Lower leg skin (tissue), 4 donors: ENCODE data around the gene CD46. TPM values are rescaled to one million over a fixed set of nuclear protein-coding genes. Genes with fewer than 3 reads are reported as not detected.

Source experiments
- DNase-seq, 2 donors: peaks; one replicate each; pipeline ENCODE4 v3.0.0-alpha.2; 2019; ENCODE audit warnings: low spot score in 2 of 2
- H3K4me3 ChIP-seq: fragments of 200-600 bp; sonication (generic); 2 replicates; pipeline ENCODE4 v1.5.1; 2017; ENCODE audit warnings: mild to moderate bottlenecking, low read depth; ENCODE audit not compliant: poor library complexity, severe bottlenecking
- CTCF ChIP-seq, 3 donors: fragments of 450-650 bp; IDR thresholded peaks; one replicate each; pipeline ENCODE4 v1.5.1; 2016; ENCODE audit warnings: antibody characterized with exemption in 3 of 3, mild to moderate bottlenecking in 3 of 3, moderate library complexity in 2 of 3
- POLR2A ChIP-seq, 2 donors: fragments of 450-650 bp; IDR thresholded peaks; one replicate each; pipeline ENCODE4 v1.6.1; 2016 to 2017; ENCODE audit warnings: antibody characterized with exemption in 2 of 2, mild to moderate bottlenecking in 1 of 2, moderate library complexity in 1 of 2
- WGBS, 2 donors: methylation state at CpG; one replicate each; pipeline ENCODE4 v1.1.5; 2018; 5-methylcytosine and 5-hydroxymethylcytosine counted together
- intact Hi-C: fragments of 100-400 bp; cut with DNase I; formaldehyde crosslinking; loops from one replicate; pipeline ENCODE4 v1.15.0; 2023; ENCODE audit warnings: low total_unique reads
- total RNA-seq, 4 donors: library from RNA; depleted of rRNA; stranded (reverse); fragments of >200 nt; gene quantifications; one replicate each; pipeline ENCODE4 v1.1.0, GENCODE V29; 2016

Gene CD46
- total RNA-seq, 4 donors from 2014 or later = 63.3 to 89.4 (median 76.2) TPM

DNA sequence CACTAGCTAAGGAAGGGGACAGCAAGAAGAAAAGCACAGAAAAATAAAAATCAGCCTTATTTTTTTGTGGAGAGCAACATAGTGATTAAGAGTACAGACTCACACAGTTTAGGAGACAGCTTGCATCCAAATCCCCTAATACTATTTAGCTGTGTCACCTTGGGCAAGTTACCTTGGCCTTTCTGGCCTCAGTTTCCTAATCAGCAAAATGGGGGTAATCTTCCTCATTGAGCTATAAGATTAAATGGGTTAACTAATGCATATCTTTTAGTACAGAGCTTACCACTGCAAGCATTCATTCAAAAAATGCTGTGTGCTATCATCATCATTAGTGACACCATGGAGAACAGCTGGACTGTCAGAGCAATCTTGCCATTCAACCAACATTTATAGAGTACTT lies 77.7 kb downstream of the CD46 start:
- intact Hi-C loops = loop anchor here (2.0 to 5.0 kb wide), 2 partner anchors 17 to 133 kb away; no protein-coding TSS in a partner anchor
- TF ChIP-seq POLR2A (IDR thresholded peaks at IDR 0.05) (no peak), CTCF (IDR thresholded peaks at IDR 0.05) (no peak)
- no peak for DNase-seq
- H3K4me3 ChIP-seq = no peak overlapping the region

DNA sequence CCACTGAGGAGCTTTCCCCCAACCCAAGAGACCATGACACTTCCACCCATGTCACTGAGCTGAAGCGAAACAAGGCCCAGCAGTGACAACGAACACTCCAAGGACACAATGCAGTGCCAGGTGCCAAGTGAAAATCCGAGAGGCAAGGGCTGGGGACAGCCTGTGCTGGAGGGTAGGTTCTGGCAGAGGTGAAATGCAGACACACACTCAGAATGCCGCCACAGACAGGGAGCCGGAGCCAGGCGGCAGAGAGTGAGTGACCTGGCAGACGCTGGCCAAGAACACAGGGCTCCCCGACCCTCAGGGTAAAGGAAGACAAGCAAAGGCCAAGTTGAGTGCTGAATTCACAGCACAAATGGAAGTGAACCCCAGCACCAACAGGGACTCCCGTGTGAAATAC lies 78.9 kb downstream of the CD46 start:
- H3K4me3 ChIP-seq = no peak overlapping the region
- TF ChIP-seq CTCF (IDR thresholded peaks at IDR 0.05) (no peak), POLR2A (IDR thresholded peaks at IDR 0.05) (no peak)
- 70 to 72% methylated on average over 9 of the region's 9 CpGs for WGBS, 2 donors
- intact Hi-C loops = loop anchor here (5.0 kb wide), 1 partner anchor 37 kb away; no protein-coding TSS in a partner anchor
- DNase-seq = no peak

DNA sequence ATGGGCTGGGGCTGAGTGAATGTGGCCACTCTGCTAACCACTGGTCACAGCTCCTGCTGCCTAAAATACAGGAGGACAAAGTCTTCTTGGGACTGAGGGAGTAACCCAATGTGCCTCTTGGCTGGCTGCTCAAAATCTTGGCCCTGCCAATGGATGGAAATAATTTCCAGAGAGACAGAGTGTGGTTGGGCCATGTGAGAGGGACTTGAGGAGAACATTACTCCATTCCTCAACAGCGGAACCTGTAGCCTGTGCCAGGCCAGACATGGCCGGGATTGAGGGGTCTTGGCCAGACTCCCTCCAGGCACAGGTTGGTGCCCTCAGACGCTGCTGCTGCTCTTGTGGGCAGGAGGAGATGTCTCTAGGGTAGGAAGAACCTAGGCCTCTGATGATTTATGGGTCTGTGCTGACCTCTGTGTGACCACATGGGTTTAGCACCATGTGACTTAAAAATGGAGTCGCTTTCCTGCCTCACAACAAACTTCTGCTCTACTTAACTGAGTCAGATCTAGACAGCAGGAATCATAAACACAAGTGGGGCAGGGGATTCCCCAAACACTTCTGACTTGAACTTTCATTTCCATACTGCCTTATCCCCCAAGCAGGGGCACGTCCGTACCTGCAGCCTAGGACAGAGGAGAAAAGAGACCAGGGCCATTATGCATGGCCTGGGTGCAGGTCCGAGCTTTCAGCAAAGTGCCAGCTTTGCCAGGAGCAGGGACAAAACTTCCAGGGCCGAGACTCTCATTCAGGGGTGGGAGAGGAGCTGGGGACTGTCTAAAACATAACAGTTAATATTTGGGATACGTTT lies 79.9 kb downstream of the CD46 start:
- intact Hi-C loops = loop anchor here (5.0 kb wide), 1 partner anchor 36 kb away; no protein-coding TSS in a partner anchor
- WGBS, 2 donors = 36 to 40% methylated on average over 8 to 9 of the region's 9 CpGs
- H3K4me3 ChIP-seq = no peak overlapping the region
- no peak for TF ChIP-seq CTCF (IDR thresholded peaks at IDR 0.05)
- no peak for TF ChIP-seq POLR2A (IDR thresholded peaks at IDR 0.05)
- DNase-seq = no peak

DNA sequence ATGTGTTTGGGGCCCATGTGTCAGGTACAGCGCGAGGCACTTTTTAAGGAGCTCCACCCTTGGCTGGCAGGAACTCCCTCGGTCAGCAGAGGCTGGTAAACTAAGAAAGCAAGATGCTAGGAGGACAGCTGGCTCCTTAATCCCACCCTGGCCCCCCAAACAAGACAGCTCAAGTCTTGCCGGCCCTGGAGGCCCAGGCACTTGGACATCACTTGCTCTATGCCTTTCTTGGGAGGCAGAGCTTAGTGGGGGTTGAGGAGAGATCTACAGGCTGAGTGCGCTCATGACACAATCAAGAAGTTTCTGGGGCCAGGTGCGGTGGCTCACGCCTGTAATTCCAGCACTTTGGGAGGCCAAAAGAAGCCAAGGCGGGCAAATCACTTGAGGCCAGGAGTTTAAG lies 80.9 kb downstream of the CD46 start:
- no peak for DNase-seq
- no peak for TF ChIP-seq POLR2A (IDR thresholded peaks at IDR 0.05)
- no peak for TF ChIP-seq CTCF (IDR thresholded peaks at IDR 0.05)
- WGBS, 2 donors = 78 to 88% methylated on average over 8 of the region's 8 CpGs
- intact Hi-C loops = loop anchor here (5.0 kb wide), 1 partner anchor 35 kb away; no protein-coding TSS in a partner anchor
- H3K4me3 ChIP-seq = no peak overlapping the region

- intact Hi-C loops = loop anchor here (5.0 kb wide), 1 partner anchor 34 kb away; no protein-coding TSS in a partner anchor
- WGBS, 2 donors = 68 to 75% methylated on average over 4 to 6 of the region's 6 CpGs
Observed at GRCh38 chr1:207833381-207833780, 81.5 kb downstream of the CD46 start.

More at GRCh38 chr1:207833381-207833780, 81.5 kb downstream of the CD46 start:
- DNase-seq = peak in 1 of 2 donors; percentile 75
- no peak for TF ChIP-seq POLR2A (IDR thresholded peaks at IDR 0.05)
- no peak for TF ChIP-seq CTCF (IDR thresholded peaks at IDR 0.05)
- no peak overlapping the region for H3K4me3 ChIP-seq
